Panc1 (cell line): ENCODE data around the gene ACAD9. TPM values are rescaled to one million over a fixed set of nuclear protein-coding genes. Genes with fewer than 3 reads are reported as not detected.

Experiments
- ATAC-seq: fragments of 200-7000 bp; cut with Tn5 transposase; 2 replicates; pipeline ENCODE4 v1.9.1; 2020; ENCODE audit warnings: mild to moderate bottlenecking, moderate library complexity
- BruUV-seq: library from RNA; stranded (reverse); fragments of 400-500 nt; replicated peaks from 2 replicates; lab custom pipeline; 2021; lab: Mats Ljungman, UMichigan
- CTCF ChIA-PET: fragments of 300-600 bp; sonication (Branson Sonifier 250); formaldehyde crosslinking; loops from one replicate; lab custom pipeline; 2022; ENCODE audit warnings: antibody characterized with exemption; lab: Charles Lee
- POLR2A ChIA-PET: fragments of 300-600 bp; sonication (Branson Sonifier 250); formaldehyde crosslinking; loops from one replicate; lab custom pipeline; 2022; ENCODE audit warnings: antibody characterized with exemption; lab: Charles Lee
- DNase-seq: peaks from one replicate; pipeline ENCODE4 v3.0.0-alpha.2; 2010; ENCODE audit warnings: low read depth, low spot score
- H3K27ac ChIP-seq: 2 replicates; pipeline ENCODE4 v1.5.1; 2011; ENCODE audit warnings: mild to moderate bottlenecking, low read length, inconsistent platforms
- H3K27me3 ChIP-seq: fragments of 200-500 bp; sonication (Bioruptor generic); 2 replicates; pipeline ENCODE4 v1.6.0; 2014; ENCODE audit warnings: low read length, inconsistent platforms; ENCODE audit not compliant: control insufficient read depth, insufficient read depth
- H3K36me3 ChIP-seq: fragments of 200-500 bp; sonication (Bioruptor generic); 2 replicates; pipeline ENCODE4 v1.5.1; 2014; ENCODE audit warnings: inconsistent platforms, mild to moderate bottlenecking, low read length, moderate library complexity; ENCODE audit not compliant: control insufficient read depth, insufficient read depth
- H3K4me1 ChIP-seq: 2 replicates; pipeline ENCODE4 v1.5.1; 2011; ENCODE audit warnings: inconsistent platforms, mild to moderate bottlenecking, low read length, moderate library complexity; ENCODE audit not compliant: control insufficient read depth, insufficient read depth
- H3K4me3 ChIP-seq, 2 experiments: 2 replicates each; pipeline ENCODE4 v1.5.1; 2011 to 2012; ENCODE audit warnings: low read depth in 2 of 2, low read length in 2 of 2, mild to moderate bottlenecking in 2 of 2, inconsistent platforms in 1 of 2, moderate library complexity in 1 of 2
- H3K9me3 ChIP-seq: fragments of 200-500 bp; sonication (Bioruptor generic); 2 replicates; pipeline ENCODE4 v1.5.1; 2014; ENCODE audit warnings: low read depth, mild to moderate bottlenecking, inconsistent platforms, low read length, moderate library complexity; ENCODE audit not compliant: control insufficient read depth, insufficient read depth
- POLR2AphosphoS5 ChIP-seq: IDR thresholded peaks from 2 replicates; pipeline ENCODE4 v1.6.1; 2012; ENCODE audit warnings: mild to moderate bottlenecking, low read depth, low read length, moderate library complexity
- SIN3A ChIP-seq: IDR thresholded peaks from 2 replicates; pipeline ENCODE4 v1.6.1; 2012; ENCODE audit warnings: low read depth, mild to moderate bottlenecking, low read length, moderate library complexity, borderline replicate concordance; ENCODE audit not compliant: insufficient read depth
- TCF7L2 ChIP-seq: IDR thresholded peaks from 2 replicates; pipeline ENCODE4 v1.6.1; 2011; ENCODE audit warnings: mild to moderate bottlenecking, low read depth, low read length, inconsistent platforms
- in situ Hi-C: cut with HindIII; loops from 2 replicates; pipeline ENCODE4 v1.10.0; 2016; ENCODE audit warnings: low sequenced_read_pairs, low pct_unique_long_range_greater_than_20kb
- intact Hi-C: fragments of 100-400 bp; cut with micrococcal nuclease; formaldehyde crosslinking; loops from one replicate; pipeline ENCODE4 v1.10.0; 2022; ENCODE audit not compliant: unreplicated experiment
- total RNA-seq: library from RNA; stranded (reverse); gene quantifications from one replicate; pipeline ENCODE4 v1.2.1, GENCODE V29; 2021; ENCODE audit not compliant: unreplicated experiment
- TF ChIP-seq, protein P1 (sequence below): fragments of 450-650 bp; IDR thresholded peaks from 2 replicates; pipeline ENCODE4 v1.5.1; 2017; ENCODE audit warnings: mild to moderate bottlenecking
- TF ChIP-seq, protein P2 (sequence below), 2 experiments: IDR thresholded peaks; 2 replicates each; pipeline ENCODE4 v1.6.1; 2011 to 2012; ENCODE audit warnings: low read depth in 2 of 2, control low read depth in 1 of 2, low read length in 1 of 2, mild to moderate bottlenecking in 1 of 2, moderate library complexity in 1 of 2; ENCODE audit not compliant: insufficient read depth in 1 of 2

The ACAD9 gene
- total RNA-seq, 1 experiment from 2014 or later = 70.9 TPM

DNA sequence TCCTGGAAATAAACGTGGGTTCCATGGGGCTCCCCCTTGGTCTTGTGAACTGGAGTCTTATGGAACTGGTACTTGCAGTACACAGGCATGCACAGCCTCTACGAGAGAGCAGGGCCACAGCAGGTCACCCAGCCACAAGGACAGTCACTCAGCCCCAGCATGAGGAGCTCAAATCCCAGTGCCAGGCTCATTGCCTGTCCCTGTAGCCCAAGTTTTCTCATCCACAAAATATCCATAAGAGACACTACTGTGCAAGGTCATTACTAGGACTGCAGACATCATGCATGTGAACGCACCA, 66.4 kb downstream of the ACAD9 start:
- Histone ChIP-seq H3K27me3 (no peaks in the 10 kb centered on the region), H3K27ac (no peak overlapping the region), H3K36me3 (no peaks in the 10 kb centered on the region), H3K4me3 (no peak overlapping the region), H3K4me1 (no peaks in the 10 kb centered on the region), H3K9me3 (no peaks in the 10 kb centered on the region)
- intact Hi-C loops (no loop called here), in situ Hi-C loops (no loop called here)
- BruUV-seq = no TSS peak
- ChIA-PET CTCF (no interaction called here), POLR2A (no interaction called here)
- no peak for TF ChIP-seq TCF7L2
- no peak for TF ChIP-seq POLR2AphosphoS5
- no peak for TF ChIP-seq SIN3A
- TF ChIP-seq, protein P1, sequence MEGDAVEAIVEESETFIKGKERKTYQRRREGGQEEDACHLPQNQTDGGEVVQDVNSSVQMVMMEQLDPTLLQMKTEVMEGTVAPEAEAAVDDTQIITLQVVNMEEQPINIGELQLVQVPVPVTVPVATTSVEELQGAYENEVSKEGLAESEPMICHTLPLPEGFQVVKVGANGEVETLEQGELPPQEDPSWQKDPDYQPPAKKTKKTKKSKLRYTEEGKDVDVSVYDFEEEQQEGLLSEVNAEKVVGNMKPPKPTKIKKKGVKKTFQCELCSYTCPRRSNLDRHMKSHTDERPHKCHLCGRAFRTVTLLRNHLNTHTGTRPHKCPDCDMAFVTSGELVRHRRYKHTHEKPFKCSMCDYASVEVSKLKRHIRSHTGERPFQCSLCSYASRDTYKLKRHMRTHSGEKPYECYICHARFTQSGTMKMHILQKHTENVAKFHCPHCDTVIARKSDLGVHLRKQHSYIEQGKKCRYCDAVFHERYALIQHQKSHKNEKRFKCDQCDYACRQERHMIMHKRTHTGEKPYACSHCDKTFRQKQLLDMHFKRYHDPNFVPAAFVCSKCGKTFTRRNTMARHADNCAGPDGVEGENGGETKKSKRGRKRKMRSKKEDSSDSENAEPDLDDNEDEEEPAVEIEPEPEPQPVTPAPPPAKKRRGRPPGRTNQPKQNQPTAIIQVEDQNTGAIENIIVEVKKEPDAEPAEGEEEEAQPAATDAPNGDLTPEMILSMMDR = no peak
- TF ChIP-seq, protein P2, sequence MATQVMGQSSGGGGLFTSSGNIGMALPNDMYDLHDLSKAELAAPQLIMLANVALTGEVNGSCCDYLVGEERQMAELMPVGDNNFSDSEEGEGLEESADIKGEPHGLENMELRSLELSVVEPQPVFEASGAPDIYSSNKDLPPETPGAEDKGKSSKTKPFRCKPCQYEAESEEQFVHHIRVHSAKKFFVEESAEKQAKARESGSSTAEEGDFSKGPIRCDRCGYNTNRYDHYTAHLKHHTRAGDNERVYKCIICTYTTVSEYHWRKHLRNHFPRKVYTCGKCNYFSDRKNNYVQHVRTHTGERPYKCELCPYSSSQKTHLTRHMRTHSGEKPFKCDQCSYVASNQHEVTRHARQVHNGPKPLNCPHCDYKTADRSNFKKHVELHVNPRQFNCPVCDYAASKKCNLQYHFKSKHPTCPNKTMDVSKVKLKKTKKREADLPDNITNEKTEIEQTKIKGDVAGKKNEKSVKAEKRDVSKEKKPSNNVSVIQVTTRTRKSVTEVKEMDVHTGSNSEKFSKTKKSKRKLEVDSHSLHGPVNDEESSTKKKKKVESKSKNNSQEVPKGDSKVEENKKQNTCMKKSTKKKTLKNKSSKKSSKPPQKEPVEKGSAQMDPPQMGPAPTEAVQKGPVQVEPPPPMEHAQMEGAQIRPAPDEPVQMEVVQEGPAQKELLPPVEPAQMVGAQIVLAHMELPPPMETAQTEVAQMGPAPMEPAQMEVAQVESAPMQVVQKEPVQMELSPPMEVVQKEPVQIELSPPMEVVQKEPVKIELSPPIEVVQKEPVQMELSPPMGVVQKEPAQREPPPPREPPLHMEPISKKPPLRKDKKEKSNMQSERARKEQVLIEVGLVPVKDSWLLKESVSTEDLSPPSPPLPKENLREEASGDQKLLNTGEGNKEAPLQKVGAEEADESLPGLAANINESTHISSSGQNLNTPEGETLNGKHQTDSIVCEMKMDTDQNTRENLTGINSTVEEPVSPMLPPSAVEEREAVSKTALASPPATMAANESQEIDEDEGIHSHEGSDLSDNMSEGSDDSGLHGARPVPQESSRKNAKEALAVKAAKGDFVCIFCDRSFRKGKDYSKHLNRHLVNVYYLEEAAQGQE (IDR thresholded peaks at IDR 0.05; ENCODE audit: insufficient read depth in 1 of 2, low read depth in 2 of 2, low read length in 1 of 2) = no peak
- DNase-seq (no peak), ATAC-seq (no peak)

DNA sequence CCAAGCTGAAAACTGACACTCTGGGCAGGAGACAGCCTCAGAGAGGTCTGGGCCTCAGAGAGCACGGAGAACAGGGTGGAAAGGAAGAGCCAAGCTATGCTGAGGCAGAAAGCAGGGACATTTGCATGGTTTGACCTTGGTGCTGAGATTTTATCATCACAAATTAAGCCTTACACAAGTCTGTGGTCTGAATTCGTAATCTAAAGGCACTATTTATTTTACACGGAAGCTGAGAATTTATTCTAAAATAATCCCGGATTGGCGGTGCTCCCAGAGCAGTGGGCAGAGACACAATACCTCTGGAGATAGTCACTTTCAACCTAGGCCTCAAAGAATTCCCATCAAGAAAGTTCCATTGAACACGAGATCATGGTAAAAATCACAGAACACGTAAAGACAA, 67.0 kb downstream of the ACAD9 start:
- Histone ChIP-seq H3K27ac (no peak overlapping the region), H3K36me3 (no peaks in the 10 kb centered on the region), H3K4me1 (no peaks in the 10 kb centered on the region), H3K4me3 (no peak overlapping the region), H3K9me3 (no peaks in the 10 kb centered on the region), H3K27me3 (no peaks in the 10 kb centered on the region)
- ChIA-PET CTCF (no interaction called here), POLR2A (no interaction called here)
- no peak for ATAC-seq
- no peak for DNase-seq
- in situ Hi-C loops = no loop called here
- intact Hi-C loops = no loop called here
- BruUV-seq = no TSS peak
- TF ChIP-seq, protein P2 (IDR thresholded peaks at IDR 0.05; ENCODE audit: insufficient read depth in 1 of 2, low read depth in 2 of 2, low read length in 1 of 2) = no peak
- TF ChIP-seq SIN3A (no peak), POLR2AphosphoS5 (no peak), TCF7L2 (no peak)
- TF ChIP-seq, protein P1 = no peak
